CD14-positive monocyte (primary cell): ENCODE data around the gene GPC2. TPM values are rescaled to one million over a fixed set of nuclear protein-coding genes. Genes with fewer than 3 reads are reported as not detected.

Experiments used
- DNase-seq, 3 donors: peaks; one replicate each; pipeline ENCODE4 v3.0.0-alpha.2; 2011 to 2022
- H2AFZ ChIP-seq: 2 replicates; pipeline ENCODE4 v1.6.0; 2012; ENCODE audit warnings: mild to moderate bottlenecking, low read depth, low read length, inconsistent platforms; ENCODE audit not compliant: insufficient read depth, poor library complexity, severe bottlenecking
- H3K27ac ChIP-seq, 2 donors: 1 replicate in 1 of 2; 2 replicates in 1 of 2; pipeline ENCODE4 v1.5.1; 2012 to 2013; ENCODE audit warnings: low read length in 2 of 2, control low read depth in 1 of 2, inconsistent platforms in 1 of 2, low read depth in 1 of 2, mild to moderate bottlenecking in 1 of 2
- H3K27me3 ChIP-seq, 2 donors: one replicate each; pipeline versions ENCODE4 v1.6.0 to v1.6.1; 2011 to 2013; ENCODE audit warnings: low read length in 2 of 2; ENCODE audit not compliant: control insufficient read depth in 2 of 2, insufficient read depth in 2 of 2
- H3K36me3 ChIP-seq, 2 donors: replicated peaks in 1 of 2; 1 replicate in 1 of 2; 2 replicates in 1 of 2; pipeline versions ENCODE4 v1.5.1 to v1.6.1; 2012 to 2013; ENCODE audit warnings: low read length in 2 of 2, control low read depth in 1 of 2, inconsistent platforms in 1 of 2, mild to moderate bottlenecking in 1 of 2; ENCODE audit not compliant: insufficient read depth in 2 of 2, control insufficient read depth in 1 of 2
- H3K4me1 ChIP-seq, 2 donors: 1 replicate in 1 of 2; 2 replicates in 1 of 2; pipeline versions ENCODE4 v1.5.1 to v1.6.1; 2012 to 2013; ENCODE audit warnings: low read length in 2 of 2, control low read depth in 1 of 2, inconsistent platforms in 1 of 2, mild to moderate bottlenecking in 1 of 2, moderate library complexity in 1 of 2; ENCODE audit not compliant: insufficient read depth in 2 of 2, control insufficient read depth in 1 of 2
- H3K4me2 ChIP-seq: replicated peaks from 2 replicates; pipeline ENCODE3; 2012; ENCODE audit warnings: low read length, moderate library complexity, mild to moderate bottlenecking; ENCODE audit not compliant: poor library complexity, severe bottlenecking; ENCODE audit errors: extremely low read depth
- H3K4me3 ChIP-seq, 3 experiments: fragments of 200-600 bp in 1 of 3; sonication (generic) in 1 of 3; replicated peaks in 1 of 3; 1 replicate in 2 of 3; 2 replicates in 1 of 3; pipeline ENCODE4 v1.5.1; 2011 to 2013; ENCODE audit warnings: low read length in 3 of 3, mild to moderate bottlenecking in 3 of 3, control low read depth in 2 of 3, low read depth in 2 of 3, inconsistent platforms in 1 of 3, moderate library complexity in 1 of 3
- H3K79me2 ChIP-seq: 2 replicates; pipeline ENCODE4 v1.6.0; 2012; ENCODE audit warnings: mild to moderate bottlenecking, control low read depth, inconsistent platforms, low read length, moderate library complexity; ENCODE audit not compliant: insufficient read depth
- H3K9ac ChIP-seq: 2 replicates; pipeline ENCODE4 v1.6.0; 2017; ENCODE audit warnings: low read length, mild to moderate bottlenecking; ENCODE audit not compliant: insufficient read depth, poor library complexity, severe bottlenecking
- H3K9me3 ChIP-seq, 2 donors: replicated peaks in 1 of 2; 1 replicate in 1 of 2; 2 replicates in 1 of 2; pipeline versions ENCODE4 v1.5.1 to v1.6.1; 2012 to 2013; ENCODE audit warnings: low read length in 2 of 2, control low read depth in 1 of 2; ENCODE audit not compliant: control insufficient read depth in 1 of 2, insufficient read depth in 1 of 2
- H4K20me1 ChIP-seq: 2 replicates; pipeline ENCODE4 v1.6.0; 2012; ENCODE audit warnings: mild to moderate bottlenecking, low read length, control low read depth, moderate library complexity; ENCODE audit not compliant: insufficient read depth
- H3K27ac Mint-ChIP-seq, 7 donors: one replicate each; pipeline ENCODE4 v1.8.0; 2020; ENCODE audit warnings: mild to moderate bottlenecking in 7 of 7, mixed read lengths in 7 of 7, moderate library complexity in 6 of 7, inconsistent platforms in 2 of 7
- H3K27me3 Mint-ChIP-seq, 3 donors: one replicate each; pipeline ENCODE4 v1.8.0; 2021 to 2022; ENCODE audit warnings: low read depth in 3 of 3, mild to moderate bottlenecking in 3 of 3, mixed read lengths in 3 of 3, moderate library complexity in 3 of 3, inconsistent platforms in 1 of 3
- H3K36me3 Mint-ChIP-seq, 2 donors: one replicate each; pipeline ENCODE4 v1.8.0; 2020; ENCODE audit warnings: mixed read lengths in 2 of 2, inconsistent platforms in 1 of 2, mild to moderate bottlenecking in 1 of 2
- H3K4me1 Mint-ChIP-seq: one replicate; pipeline ENCODE4 v1.8.0; 2020; ENCODE audit warnings: mild to moderate bottlenecking, mixed read lengths
- H3K4me3 Mint-ChIP-seq, 2 donors: one replicate each; pipeline ENCODE4 v1.8.0; 2020; ENCODE audit warnings: mild to moderate bottlenecking in 2 of 2, mixed read lengths in 2 of 2, moderate library complexity in 1 of 2
- H3K9me3 Mint-ChIP-seq, 7 donors: one replicate each; pipeline ENCODE4 v1.8.0; 2020 to 2022; ENCODE audit warnings: mixed read lengths in 7 of 7, mild to moderate bottlenecking in 6 of 7, moderate library complexity in 6 of 7, inconsistent platforms in 2 of 7
- WGBS: methylation state at CpG from one replicate; pipeline ENCODE4 v1.1.5; 2013; ENCODE audit warnings: missing lambda C conversion rate; ENCODE audit not compliant: insufficient coverage; 5-methylcytosine and 5-hydroxymethylcytosine counted together
- intact Hi-C, 2 donors: fragments of 100-400 bp; cut with micrococcal nuclease; formaldehyde crosslinking; loops; one replicate each; pipeline versions ENCODE4 v1.15.0 to v1.15.1; 2023
- polyA plus RNA-seq, 3 donors: library from polyadenylated mRNA; depleted of rRNA in 1 of 3; unstranded in 2 of 3; stranded (reverse) in 1 of 3; fragments of 300-500 nt in 2 of 3; fragments of >200 nt in 1 of 3; fragmentation: Illumina TruSeq in 2 of 3; gene quantifications; 1 replicate in 2 of 3; 2 replicates in 1 of 3; pipeline ENCODE4 v1.2.3, GENCODE V29; 2012 to 2021
- TF ChIP-seq, protein P1 (sequence below): fragments of 200-600 bp; IDR thresholded peaks from one replicate; pipeline ENCODE4 v1.8.0; 2022; ENCODE audit warnings: antibody characterized with exemption, mild to moderate bottlenecking

Gene GPC2
- polyA plus RNA-seq, 3 donors = 0.91 TPM; not detected in 2

DNA sequence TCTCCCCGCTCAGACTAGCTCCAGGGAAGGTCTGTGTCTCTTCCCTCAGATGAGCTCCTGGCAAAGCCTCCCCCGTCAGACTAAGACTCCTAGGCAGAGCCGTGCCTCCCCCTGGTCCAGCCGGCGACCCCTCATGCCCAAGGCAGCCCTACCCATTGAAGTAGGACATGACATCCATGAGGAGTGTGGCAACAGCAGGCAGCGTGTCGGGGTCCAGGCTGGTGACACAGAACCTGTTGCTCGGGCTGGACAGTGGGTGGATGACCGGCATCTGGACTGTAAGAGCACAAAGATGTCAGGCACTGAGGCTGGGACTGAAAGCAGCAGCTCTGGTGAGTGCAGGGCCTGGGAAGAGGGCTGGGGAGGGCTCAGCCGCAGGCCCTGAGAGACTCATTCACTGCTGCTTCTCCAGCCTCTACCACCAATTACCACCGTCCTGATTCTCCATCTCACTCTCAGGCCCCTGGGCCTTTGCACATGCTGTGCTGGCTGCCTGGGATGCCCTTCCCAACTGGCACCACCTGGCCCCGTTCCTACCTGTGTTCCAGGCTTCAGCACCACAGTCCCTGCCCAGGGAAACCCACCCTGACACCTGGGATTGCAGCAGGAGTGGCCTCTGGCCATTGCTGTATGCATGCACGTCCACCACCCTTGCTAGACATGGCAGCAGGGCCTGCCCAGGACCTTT is 45.4 kb upstream of the GPC2 start:
- intact Hi-C loops = no loop called here

GRCh38 chr7:100221767-100222444 is 44.7 kb upstream of the GPC2 start:
- no peaks in the 10 kb centered on the region for H4K20me1 ChIP-seq
- no peak overlapping the region for H3K4me3 Mint-ChIP-seq
- no peaks in the 10 kb centered on the region for H3K79me2 ChIP-seq
- no peaks in the 10 kb centered on the region for H3K27me3 ChIP-seq
- H3K9me3 Mint-ChIP-seq = no peaks in the 10 kb centered on the region
- TF ChIP-seq, protein P1, sequence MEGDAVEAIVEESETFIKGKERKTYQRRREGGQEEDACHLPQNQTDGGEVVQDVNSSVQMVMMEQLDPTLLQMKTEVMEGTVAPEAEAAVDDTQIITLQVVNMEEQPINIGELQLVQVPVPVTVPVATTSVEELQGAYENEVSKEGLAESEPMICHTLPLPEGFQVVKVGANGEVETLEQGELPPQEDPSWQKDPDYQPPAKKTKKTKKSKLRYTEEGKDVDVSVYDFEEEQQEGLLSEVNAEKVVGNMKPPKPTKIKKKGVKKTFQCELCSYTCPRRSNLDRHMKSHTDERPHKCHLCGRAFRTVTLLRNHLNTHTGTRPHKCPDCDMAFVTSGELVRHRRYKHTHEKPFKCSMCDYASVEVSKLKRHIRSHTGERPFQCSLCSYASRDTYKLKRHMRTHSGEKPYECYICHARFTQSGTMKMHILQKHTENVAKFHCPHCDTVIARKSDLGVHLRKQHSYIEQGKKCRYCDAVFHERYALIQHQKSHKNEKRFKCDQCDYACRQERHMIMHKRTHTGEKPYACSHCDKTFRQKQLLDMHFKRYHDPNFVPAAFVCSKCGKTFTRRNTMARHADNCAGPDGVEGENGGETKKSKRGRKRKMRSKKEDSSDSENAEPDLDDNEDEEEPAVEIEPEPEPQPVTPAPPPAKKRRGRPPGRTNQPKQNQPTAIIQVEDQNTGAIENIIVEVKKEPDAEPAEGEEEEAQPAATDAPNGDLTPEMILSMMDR = no peak
- H3K4me2 ChIP-seq = no peak overlapping the region
- peaks cover 3 to 4% of the 10 kb centered on the region in 2 donors for H3K36me3 Mint-ChIP-seq
- H3K36me3 ChIP-seq = no peaks in the 10 kb centered on the region
- no peaks in the 10 kb centered on the region for H3K9me3 ChIP-seq
- no peak overlapping the region for H3K27ac ChIP-seq
- no peaks in the 10 kb centered on the region for H3K27me3 Mint-ChIP-seq
- no peak overlapping the region for H3K9ac ChIP-seq
- WGBS = 91% methylated on average over 13 of the region's 14 CpGs
- DNase-seq = no peak
- no peak overlapping the region for H3K4me3 ChIP-seq
- H3K4me1 ChIP-seq = no peaks in the 10 kb centered on the region
- H2AFZ ChIP-seq = no peak overlapping the region
- intact Hi-C loops = no loop called here
- peaks cover 9% of the 10 kb centered on the region for H3K4me1 Mint-ChIP-seq
- peak overlapping the region in 2 of 7 donors; percentile 4 to 79 for H3K27ac Mint-ChIP-seq

More for the DNA sequence above, 45.4 kb upstream of the GPC2 start:
- H3K9me3 ChIP-seq = no peaks in the 10 kb centered on the region
- H3K9ac ChIP-seq = no peak overlapping the region
- DNase-seq = no peak
- no peak overlapping the region for H3K4me2 ChIP-seq
- no peak overlapping the region for H3K4me3 ChIP-seq
- H3K36me3 ChIP-seq = no peaks in the 10 kb centered on the region
- H3K79me2 ChIP-seq = no peaks in the 10 kb centered on the region
- H2AFZ ChIP-seq = no peak overlapping the region
- H3K27me3 ChIP-seq = no peaks in the 10 kb centered on the region
- TF ChIP-seq, protein P1 = no peak
- peaks cover 5% of the 10 kb centered on the region for H3K4me1 Mint-ChIP-seq
- H3K27ac Mint-ChIP-seq = peak overlapping the region in 1 of 7 donors; percentile 79
- H3K27me3 Mint-ChIP-seq = no peaks in the 10 kb centered on the region
- H3K4me3 Mint-ChIP-seq = no peak overlapping the region
- H3K9me3 Mint-ChIP-seq = no peaks in the 10 kb centered on the region
- H3K36me3 Mint-ChIP-seq = peaks cover 3 to 4% of the 10 kb centered on the region in 2 donors
- no peaks in the 10 kb centered on the region for H4K20me1 ChIP-seq
- 98% methylated on average over 12 of the region's 13 CpGs for WGBS
- no peaks in the 10 kb centered on the region for H3K4me1 ChIP-seq
- H3K27ac ChIP-seq = no peak overlapping the region
